H1 (cell line): ENCODE measurements around the gene ELFN1. TPM values are rescaled to one million over a fixed set of nuclear protein-coding genes. Genes with fewer than 3 reads are reported as not detected.

ENCODE experiments used
- HDAC2 ChIP-seq, 2 experiments: fragments of 300-600 bp in 1 of 2; sonication (generic) in 1 of 2; IDR thresholded peaks; 2 replicates each; pipeline ENCODE4 v1.6.1; 2011 to 2012; ENCODE audit warnings: low read depth in 2 of 2, low read length in 2 of 2, mild to moderate bottlenecking in 2 of 2, moderate library complexity in 2 of 2, borderline replicate concordance in 1 of 2, inconsistent platforms in 1 of 2
- SP1 ChIP-seq: IDR thresholded peaks from 2 replicates; pipeline ENCODE4 v1.6.1; 2011; ENCODE audit warnings: low read depth, low read length
- SP2 ChIP-seq: IDR thresholded peaks from 2 replicates; pipeline ENCODE4 v1.6.1; 2012; ENCODE audit warnings: mild to moderate bottlenecking, low read length, inconsistent platforms
- SUZ12 ChIP-seq: fragments of 200-600 bp; sonication (generic); IDR thresholded peaks from 2 replicates; pipeline ENCODE4 v1.6.1; 2012; ENCODE audit warnings: mild to moderate bottlenecking, inconsistent platforms, low read length, moderate library complexity, mixed read lengths
- TCF12 ChIP-seq: IDR thresholded peaks from 2 replicates; pipeline ENCODE4 v1.6.1; 2011; ENCODE audit warnings: low read depth, mild to moderate bottlenecking, low read length
- polyA plus RNA-seq, 7 experiments: library from polyadenylated mRNA; depleted of rRNA in 3 of 7; stranded (reverse) in 5 of 7; unstranded in 2 of 7; fragments of >200 nt in 5 of 7; fragments of 200-250 nt in 2 of 7; gene quantifications; 1 replicate in 5 of 7; 2 replicates in 1 of 7; 4 replicates in 1 of 7; pipeline versions ENCODE4 v1.2.1 to v1.2.3, GENCODE V29; 2011 to 2013; ENCODE audit warnings: missing spikeins in 2 of 7, mixed read lengths in 2 of 7
- total RNA-seq: library from RNA; stranded (reverse); fragmentation: NEBNext Ultra II Directional; extraction: Animal tissue kit (Norgen Biotek cat#: 25700); gene quantifications from 2 replicates; pipeline ENCODE4 v1.2.1, GENCODE V29; 2021
- TF ChIP-seq, protein P1 (sequence below): IDR thresholded peaks from 2 replicates; pipeline ENCODE4 v1.6.1; 2012; ENCODE audit warnings: low read length, inconsistent platforms

The ELFN1 gene
- total and polyA plus RNA-seq, 2 of the 8 experiments (the other 6 are each of a cell fraction or from before 2014, with no cell fraction given): 2.0 to 4.5 TPM

DNA sequence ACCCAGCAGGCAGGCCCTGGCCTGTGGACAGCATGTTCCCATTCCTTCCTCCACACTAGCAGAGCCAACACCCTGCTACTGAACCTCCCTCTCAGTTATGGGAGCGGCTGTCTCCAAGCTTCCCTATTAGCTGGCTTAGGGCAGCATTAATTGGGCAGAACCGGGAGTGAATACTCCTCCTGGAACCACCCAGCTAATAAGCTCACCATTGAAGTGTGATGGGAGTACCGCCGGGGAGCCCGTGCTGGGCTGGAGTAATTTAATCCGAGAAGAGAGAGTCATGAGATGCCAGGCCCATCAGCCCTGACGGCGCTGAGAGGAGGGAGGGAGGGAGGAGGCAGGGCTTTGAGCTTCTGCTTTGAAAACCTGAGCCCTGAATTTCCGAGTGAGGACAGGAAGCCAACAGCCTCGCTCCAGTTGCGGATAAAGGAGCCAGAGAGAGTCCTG lies 31.8 kb upstream of the ELFN1 start (continued):
- TF ChIP-seq, protein P1, sequence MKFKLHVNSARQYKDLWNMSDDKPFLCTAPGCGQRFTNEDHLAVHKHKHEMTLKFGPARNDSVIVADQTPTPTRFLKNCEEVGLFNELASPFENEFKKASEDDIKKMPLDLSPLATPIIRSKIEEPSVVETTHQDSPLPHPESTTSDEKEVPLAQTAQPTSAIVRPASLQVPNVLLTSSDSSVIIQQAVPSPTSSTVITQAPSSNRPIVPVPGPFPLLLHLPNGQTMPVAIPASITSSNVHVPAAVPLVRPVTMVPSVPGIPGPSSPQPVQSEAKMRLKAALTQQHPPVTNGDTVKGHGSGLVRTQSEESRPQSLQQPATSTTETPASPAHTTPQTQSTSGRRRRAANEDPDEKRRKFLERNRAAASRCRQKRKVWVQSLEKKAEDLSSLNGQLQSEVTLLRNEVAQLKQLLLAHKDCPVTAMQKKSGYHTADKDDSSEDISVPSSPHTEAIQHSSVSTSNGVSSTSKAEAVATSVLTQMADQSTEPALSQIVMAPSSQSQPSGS: no peak
- TF ChIP-seq SP2: no peak
- TF ChIP-seq HDAC2 (IDR thresholded peaks at IDR 0.05; ENCODE audit: borderline replicate concordance in 1 of 2, low read depth in 2 of 2, low read length in 2 of 2): no peak
- TF ChIP-seq SUZ12: no peak
- no peak for TF ChIP-seq TCF12
- TF ChIP-seq SP1: no peak
